ENCODE data around the gene ZNF212.

Gene ZNF212

GRCh38 chr7:149284850-149285585, 45.6 kb downstream of the ZNF212 start:
- peak; percentile 91 to 98 for DNase-seq (ENCODE audit: low read depth in 2 of 2)

GRCh38 chr7:149285603-149286002, 46.2 kb downstream of the ZNF212 start:
- peak in 1 of 2 experiments; percentile 21 for DNase-seq (ENCODE audit: low read depth in 2 of 2)

GRCh38 chr7:149286811-149287400, 47.5 kb downstream of the ZNF212 start:
- DNase-seq (ENCODE audit: low read depth in 2 of 2): no peak

- no peak for DNase-seq (ENCODE audit: low read depth in 2 of 2)
Measured at GRCh38 chr7:149287622-149288021, 48.2 kb downstream of the ZNF212 start.

GRCh38 chr7:149289262-149289661, 49.8 kb downstream of the ZNF212 start:
- no peak for DNase-seq (ENCODE audit: low read depth in 2 of 2)

GRCh38 chr7:149289856-149290255, 50.4 kb downstream of the ZNF212 start:
- no peak for DNase-seq (ENCODE audit: low read depth in 2 of 2)

GRCh38 chr7:149291036-149291780, 51.8 kb downstream of the ZNF212 start:
- no peak for DNase-seq (ENCODE audit: low read depth in 2 of 2)

GRCh38 chr7:149291781-149292461, 52.5 kb downstream of the ZNF212 start:
- no peak for DNase-seq (ENCODE audit: low read depth in 2 of 2)

- no peak for DNase-seq (ENCODE audit: low read depth in 2 of 2)
Measured at GRCh38 chr7:149292462-149292823, 53.0 kb downstream of the ZNF212 start.

- no peak for DNase-seq (ENCODE audit: low read depth in 2 of 2)
Measured at GRCh38 chr7:149293338-149293737, 53.9 kb downstream of the ZNF212 start.

- DNase-seq (ENCODE audit: low read depth in 2 of 2): no peak
Measured at GRCh38 chr7:149293946-149294633, 54.6 kb downstream of the ZNF212 start.

GRCh38 chr7:149294634-149295480, 55.4 kb downstream of the ZNF212 start:
- no peak for DNase-seq (ENCODE audit: low read depth in 2 of 2)

GRCh38 chr7:149295481-149295850, 56.0 kb downstream of the ZNF212 start:
- DNase-seq (ENCODE audit: low read depth in 2 of 2): no peak

GRCh38 chr7:149296368-149296767, 56.9 kb downstream of the ZNF212 start:
- no peak for DNase-seq (ENCODE audit: low read depth in 2 of 2)

- no peak for DNase-seq (ENCODE audit: low read depth in 2 of 2)
Measured at GRCh38 chr7:149297034-149297755, 57.7 kb downstream of the ZNF212 start.

GRCh38 chr7:149300620-149301285, 61.3 kb downstream of the ZNF212 start:
- DNase-seq (ENCODE audit: low read depth in 2 of 2): no peak

GRCh38 chr7:149302222-149302621, 62.8 kb downstream of the ZNF212 start:
- DNase-seq (ENCODE audit: low read depth in 2 of 2): no peak

- DNase-seq (ENCODE audit: low read depth in 2 of 2): no peak
Measured at GRCh38 chr7:149302865-149303264, 63.4 kb downstream of the ZNF212 start.

GRCh38 chr7:149304006-149304405, 64.6 kb downstream of the ZNF212 start:
- DNase-seq (ENCODE audit: low read depth in 2 of 2): no peak

Measured in stimulated activated CD4-positive, alpha-beta T cell treated with anti-CD3 and anti-CD28 coated beads, Interleukin-12 subunit alpha, Interleukin-12 subunit beta, amount 100 ng/mL, for 24 hours (primary cell).